Amygdala (tissue), 56 donors: ENCODE data around the gene C8G.

Source experiments
- DNase-seq, 56 donors: peaks; one replicate each; lab custom pipeline; 2025; lab: John Stamatoyannopoulos, UW

The C8G gene

GRCh38 chr9:136995772-136996311 lies 50.8 kb downstream of the C8G start:
- DNase-seq: peak in 14 of 56 donors; percentile 24 to 52 (median 36)
